HS-27A (cell line): Measurements from ENCODE around the gene FAM32A.

ENCODE experiments used
- DNase-seq: peaks from one replicate; pipeline ENCODE4 v3.0.0-alpha.2; 2012; ENCODE audit warnings: low read depth, missing footprints

Gene FAM32A

GRCh38 chr19:16185123-16185767 lies at the start of gene FAM32A:
TSS of gene FAM32A (plus strand) at chr19:16185410. CDS start at chr19:16185443, 33 bp downstream.
- peak; percentile 96 for DNase-seq

GRCh38 chr19:16135430-16136127 lies 49.6 kb upstream of the FAM32A start:
- no peak for DNase-seq

GRCh38 chr19:16136185-16136999 lies 48.8 kb upstream of the FAM32A start:
- no peak for DNase-seq

- no peak for DNase-seq
Observed at GRCh38 chr19:16139752-16140151, 45.5 kb upstream of the FAM32A start.

GRCh38 chr19:16141043-16141442 lies 44.2 kb upstream of the FAM32A start:
- DNase-seq, result no peak

GRCh38 chr19:16142032-16142580 lies 43.1 kb upstream of the FAM32A start:
- DNase-seq, result no peak

- no peak for DNase-seq
Observed at GRCh38 chr19:16143399-16144215, 41.6 kb upstream of the FAM32A start, which contains the start of gene HSH2D. TSS of gene HSH2D (plus strand) at chr19:16143685. CDS start at chr19:16148751, 5,066 bp downstream.

- no peak for DNase-seq
Observed at GRCh38 chr19:16144216-16144581, 41.0 kb upstream of the FAM32A start.

GRCh38 chr19:16146112-16146511 lies 39.1 kb upstream of the FAM32A start:
- no peak for DNase-seq

- DNase-seq, result no peak
Observed at GRCh38 chr19:16148443-16149229, 36.6 kb upstream of the FAM32A start.

- no peak for DNase-seq
Observed at GRCh38 chr19:16153582-16154336, 31.5 kb upstream of the FAM32A start.

- DNase-seq, result no peak
Observed at GRCh38 chr19:16154557-16154956, 30.7 kb upstream of the FAM32A start.

GRCh38 chr19:16155128-16155527 lies 30.1 kb upstream of the FAM32A start:
- DNase-seq, result no peak

- DNase-seq, result no peak
Observed at GRCh38 chr19:16156904-16157303, 28.3 kb upstream of the FAM32A start.

- DNase-seq, result no peak
Observed at GRCh38 chr19:16157601-16158000, 27.6 kb upstream of the FAM32A start.

GRCh38 chr19:16159655-16160054 lies 25.6 kb upstream of the FAM32A start:
- DNase-seq, result no peak

GRCh38 chr19:16160445-16160942 lies 24.7 kb upstream of the FAM32A start:
- DNase-seq, result no peak

GRCh38 chr19:16160943-16161560 lies 24.2 kb upstream of the FAM32A start:
- DNase-seq, result peak; percentile 76

GRCh38 chr19:16161840-16162239 lies 23.4 kb upstream of the FAM32A start:
- peak; percentile 67 for DNase-seq
